Measurements from ENCODE around the gene FURIN. TPM values are rescaled to one million over a fixed set of nuclear protein-coding genes. Genes with fewer than 3 reads are reported as not detected.

The FURIN gene
- total RNA-seq, 1 donor from 2014 or later: 8.3 TPM

GRCh38 chr15:90851940-90852339, 16.4 kb upstream of the FURIN start:
- H3F3A ChIP-seq (ENCODE audit: low read depth): no peaks in the 10 kb centered on the region
- no peak overlapping the region for H3K4me3 ChIP-seq
- H4K20me1 ChIP-seq (ENCODE audit: low read depth): no peaks in the 10 kb centered on the region
- no peaks in the 10 kb centered on the region for H3K36me3 ChIP-seq
- no peaks in the 10 kb centered on the region for H3K36me3 Mint-ChIP-seq
- H3K4me1 Mint-ChIP-seq: no peaks in the 10 kb centered on the region
- no peak overlapping the region for H3K4me2 ChIP-seq
- H3K9me3 Mint-ChIP-seq: no peaks in the 10 kb centered on the region
- no peak overlapping the region for H3K27ac Mint-ChIP-seq
- H3K9ac ChIP-seq: no peak overlapping the region
- no peaks in the 10 kb centered on the region for H3K79me2 ChIP-seq (ENCODE audit: low read depth)
- H3K4me1 ChIP-seq: no peaks in the 10 kb centered on the region
- no peaks in the 10 kb centered on the region for H3K27me3 ChIP-seq
- H2AFZ ChIP-seq (replicated peaks): no peak overlapping the region
- H3K27me3 Mint-ChIP-seq (ENCODE audit: insufficient read depth, low read depth): peaks cover 6% of the 10 kb centered on the region
- H3K4me3 Mint-ChIP-seq: no peak overlapping the region
- TF ChIP-seq CTCF (IDR thresholded peaks at IDR 0.05): no peak
- TF ChIP-seq EZH2phosphoT487 (IDR thresholded peaks at IDR 0.05): no peak
- no peak for TF ChIP-seq EZH2 (IDR thresholded peaks at IDR 0.05)
- no peak for DNase-seq (ENCODE audit: low spot score)
- H3K27ac ChIP-seq: no peak overlapping the region
- no peaks in the 10 kb centered on the region for H3K9me3 ChIP-seq (ENCODE audit: low read depth)

DNA sequence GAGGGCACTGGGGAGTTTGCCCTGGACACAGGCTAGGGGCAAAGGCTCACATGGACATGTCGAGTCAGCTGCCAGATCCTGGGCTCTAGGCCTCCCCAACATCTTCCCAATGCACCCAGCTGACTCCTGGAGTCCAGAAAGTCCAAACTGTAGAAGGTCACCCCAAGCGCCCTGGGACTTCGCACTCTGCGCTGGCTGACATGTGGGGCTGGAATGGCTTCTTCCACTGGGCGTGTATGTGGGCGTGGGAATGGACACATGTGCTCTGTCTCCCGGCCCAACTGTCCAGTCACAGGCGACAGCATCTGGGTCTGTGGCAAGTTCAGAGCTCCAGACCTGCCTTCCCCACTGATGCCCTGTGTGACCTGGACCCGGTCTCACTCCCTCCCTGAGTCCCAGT, 13.2 kb upstream of the FURIN start:
- TF ChIP-seq EZH2phosphoT487 (IDR thresholded peaks at IDR 0.05) (no peak), EZH2 (IDR thresholded peaks at IDR 0.05) (no peak), CTCF (IDR thresholded peaks at IDR 0.05) (no peak)
- H3K9me3 Mint-ChIP-seq: no peaks in the 10 kb centered on the region
- H3K4me1 ChIP-seq: peaks cover 4% of the 10 kb centered on the region
- no peak overlapping the region for H3K4me2 ChIP-seq
- H3K36me3 Mint-ChIP-seq: no peaks in the 10 kb centered on the region
- H3K27ac ChIP-seq: no peak overlapping the region
- H3K27me3 Mint-ChIP-seq (ENCODE audit: insufficient read depth, low read depth): peaks cover 4% of the 10 kb centered on the region
- no peaks in the 10 kb centered on the region for H3F3A ChIP-seq (ENCODE audit: low read depth)
- H3K4me3 ChIP-seq: no peak overlapping the region
- H3K79me2 ChIP-seq (ENCODE audit: low read depth): no peaks in the 10 kb centered on the region
- DNase-seq (ENCODE audit: low spot score): no peak
- no peaks in the 10 kb centered on the region for H3K27me3 ChIP-seq
- no peak overlapping the region for H3K4me3 Mint-ChIP-seq
- no peak overlapping the region for H2AFZ ChIP-seq (replicated peaks)
- H3K9ac ChIP-seq: no peak overlapping the region
- H3K4me1 Mint-ChIP-seq: peaks cover 3% of the 10 kb centered on the region
- no peaks in the 10 kb centered on the region for H3K9me3 ChIP-seq (ENCODE audit: low read depth)
- no peaks in the 10 kb centered on the region for H3K36me3 ChIP-seq
- H4K20me1 ChIP-seq (ENCODE audit: low read depth): no peaks in the 10 kb centered on the region
- no peak overlapping the region for H3K27ac Mint-ChIP-seq

DNA sequence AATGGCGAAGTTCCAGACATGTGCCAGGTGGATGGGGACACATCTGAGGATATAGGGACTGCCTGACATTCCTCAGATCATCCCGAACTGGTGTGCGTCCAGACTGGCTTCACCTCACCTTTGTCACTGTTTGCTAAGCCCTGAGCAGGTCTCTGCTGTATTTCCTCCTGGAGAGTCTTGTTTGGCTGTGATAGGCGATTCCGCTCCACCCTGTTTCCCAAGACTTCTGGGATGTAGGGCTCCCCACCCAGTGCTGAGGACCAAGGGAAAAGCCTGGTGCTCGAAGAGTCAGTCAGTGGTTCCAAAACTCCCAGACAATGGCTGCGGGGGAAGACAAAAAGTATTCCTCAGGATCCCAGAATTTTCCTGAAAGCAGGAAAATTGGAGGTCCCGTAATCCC, 11.1 kb upstream of the FURIN start:
- H4K20me1 ChIP-seq (ENCODE audit: low read depth): no peaks in the 10 kb centered on the region
- no peaks in the 10 kb centered on the region for H3F3A ChIP-seq (ENCODE audit: low read depth)
- no peak overlapping the region for H3K27ac ChIP-seq
- H3K4me3 ChIP-seq: no peak overlapping the region
- H2AFZ ChIP-seq (replicated peaks): no peak overlapping the region
- H3K79me2 ChIP-seq (ENCODE audit: low read depth): no peaks in the 10 kb centered on the region
- peaks cover 4% of the 10 kb centered on the region for H3K4me1 Mint-ChIP-seq
- H3K9me3 ChIP-seq (ENCODE audit: low read depth): no peaks in the 10 kb centered on the region
- TF ChIP-seq EZH2 (IDR thresholded peaks at IDR 0.05): no peak
- no peak for TF ChIP-seq EZH2phosphoT487 (IDR thresholded peaks at IDR 0.05)
- TF ChIP-seq CTCF (IDR thresholded peaks at IDR 0.05): no peak
- no peaks in the 10 kb centered on the region for H3K36me3 Mint-ChIP-seq
- peaks cover 4% of the 10 kb centered on the region for H3K4me1 ChIP-seq
- H3K4me2 ChIP-seq: no peak overlapping the region
- no peaks in the 10 kb centered on the region for H3K36me3 ChIP-seq
- H3K9ac ChIP-seq: no peak overlapping the region
- H3K4me3 Mint-ChIP-seq: no peak overlapping the region
- no peaks in the 10 kb centered on the region for H3K9me3 Mint-ChIP-seq
- DNase-seq (ENCODE audit: low spot score): no peak
- no peaks in the 10 kb centered on the region for H3K27me3 ChIP-seq
- peaks cover 4% of the 10 kb centered on the region for H3K27me3 Mint-ChIP-seq (ENCODE audit: insufficient read depth, low read depth)
- no peak overlapping the region for H3K27ac Mint-ChIP-seq
